ENCODE measurements around the gene REXO5. TPM values are rescaled to one million over a fixed set of nuclear protein-coding genes. Genes with fewer than 3 reads are reported as not detected.

The REXO5 gene
- total and polyA plus RNA-seq, 2 donors (not counting 1 experiment from before 2014, with no cell fraction given), result 0.42 to 1.3 TPM

GRCh38 chr16:20839504-20839903 is 33.2 kb downstream of the REXO5 start:
- CTCF ChIA-PET, result no interaction called here
- WGBS (ENCODE audit: insufficient coverage), result no CpG with 5 or more reads among the region's 2 CpGs

GRCh38 chr16:20844054-20844453 is 37.7 kb downstream of the REXO5 start:
- H3K9me3 ChIP-seq (ENCODE audit: control extremely low read depth in 1 of 3, control insufficient read depth in 2 of 3, insufficient read depth in 1 of 3, low read length in 2 of 3), result no peaks in the 10 kb centered on the region
- Mint-ChIP-seq H3K27me3 (no peaks in the 10 kb centered on the region), H3K27ac (no peak overlapping the region), H3K9me3 (ENCODE audit: insufficient read depth) (no peaks in the 10 kb centered on the region), H3K4me1 (peaks cover 4% of the 10 kb centered on the region), H3K4me3 (no peak overlapping the region)
- no peak overlapping the region for H3K9ac ChIP-seq (ENCODE audit: low read length)
- H2AFZ ChIP-seq (ENCODE audit: insufficient read depth, low read depth, low read length, poor library complexity, severe bottlenecking), result no peak overlapping the region
- POLR2A ChIA-PET, result no interaction called here
- ATAC-seq (ENCODE audit: low read depth) (no peak), DNase-seq (no peak)
- CTCF ChIA-PET, result no interaction called here
- H3K4me3 ChIP-seq (ENCODE audit: control extremely low read depth in 1 of 5, extremely low read depth in 1 of 5, insufficient read depth in 1 of 5, low read depth in 2 of 5, low read length in 4 of 5), result no peak overlapping the region
- no peaks in the 10 kb centered on the region for H3K4me1 ChIP-seq (ENCODE audit: control insufficient read depth in 2 of 2, insufficient read depth in 2 of 2, low read length in 2 of 2)
- TF ChIP-seq, protein P1, sequence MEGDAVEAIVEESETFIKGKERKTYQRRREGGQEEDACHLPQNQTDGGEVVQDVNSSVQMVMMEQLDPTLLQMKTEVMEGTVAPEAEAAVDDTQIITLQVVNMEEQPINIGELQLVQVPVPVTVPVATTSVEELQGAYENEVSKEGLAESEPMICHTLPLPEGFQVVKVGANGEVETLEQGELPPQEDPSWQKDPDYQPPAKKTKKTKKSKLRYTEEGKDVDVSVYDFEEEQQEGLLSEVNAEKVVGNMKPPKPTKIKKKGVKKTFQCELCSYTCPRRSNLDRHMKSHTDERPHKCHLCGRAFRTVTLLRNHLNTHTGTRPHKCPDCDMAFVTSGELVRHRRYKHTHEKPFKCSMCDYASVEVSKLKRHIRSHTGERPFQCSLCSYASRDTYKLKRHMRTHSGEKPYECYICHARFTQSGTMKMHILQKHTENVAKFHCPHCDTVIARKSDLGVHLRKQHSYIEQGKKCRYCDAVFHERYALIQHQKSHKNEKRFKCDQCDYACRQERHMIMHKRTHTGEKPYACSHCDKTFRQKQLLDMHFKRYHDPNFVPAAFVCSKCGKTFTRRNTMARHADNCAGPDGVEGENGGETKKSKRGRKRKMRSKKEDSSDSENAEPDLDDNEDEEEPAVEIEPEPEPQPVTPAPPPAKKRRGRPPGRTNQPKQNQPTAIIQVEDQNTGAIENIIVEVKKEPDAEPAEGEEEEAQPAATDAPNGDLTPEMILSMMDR (IDR thresholded peaks at IDR 0.05), result no peak
- WGBS (ENCODE audit: insufficient coverage), result 38% methylated on average over 2 of the region's 2 CpGs
- intact Hi-C loops (cut with micrococcal nuclease), result no loop called here
- H4K20me1 ChIP-seq (ENCODE audit: control insufficient read depth, insufficient read depth, low read length, poor library complexity, severe bottlenecking), result no peaks in the 10 kb centered on the region
- H3K4me2 ChIP-seq (replicated peaks; ENCODE audit: low read depth, low read length, poor library complexity, severe bottlenecking), result no peak overlapping the region
- H3K27ac ChIP-seq (ENCODE audit: low read length in 2 of 2), result no peak overlapping the region
- H3K27me3 ChIP-seq (replicated peaks in 1 of 4; ENCODE audit: control extremely low read depth in 1 of 4, control insufficient read depth in 3 of 4, insufficient read depth in 4 of 4, low read length in 3 of 4), result no peaks in the 10 kb centered on the region
- no peaks in the 10 kb centered on the region for H3K36me3 ChIP-seq (replicated peaks in 1 of 2; ENCODE audit: control extremely low read depth in 1 of 2, control insufficient read depth in 1 of 2, extremely low read depth in 1 of 2, insufficient read depth in 2 of 2, low read length in 1 of 2)
- no peaks in the 10 kb centered on the region for H3K79me2 ChIP-seq (ENCODE audit: control insufficient read depth, insufficient read depth, low read length)

More at GRCh38 chr16:20839504-20839903, 33.2 kb downstream of the REXO5 start:
- POLR2A ChIA-PET, result no interaction called here
- ATAC-seq (ENCODE audit: low read depth) (no peak), DNase-seq (no peak)
- no peak overlapping the region for H3K4me3 Mint-ChIP-seq
- H4K20me1 ChIP-seq (ENCODE audit: control insufficient read depth, insufficient read depth, low read length, poor library complexity, severe bottlenecking), result no peaks in the 10 kb centered on the region
- no peak overlapping the region for H3K27ac Mint-ChIP-seq
- peaks cover 8 to 9% of the 10 kb centered on the region in 2 donors for H3K4me1 ChIP-seq (ENCODE audit: control insufficient read depth in 2 of 2, insufficient read depth in 2 of 2, low read length in 2 of 2)
- peaks cover under 1 to 3% (median 1%) of the 10 kb centered on the region in 3 donors for H3K9me3 ChIP-seq (ENCODE audit: control extremely low read depth in 1 of 3, control insufficient read depth in 2 of 3, insufficient read depth in 1 of 3, low read length in 2 of 3)
- H3K4me2 ChIP-seq (replicated peaks; ENCODE audit: low read depth, low read length, poor library complexity, severe bottlenecking), result no peak overlapping the region
- no peaks in the 10 kb centered on the region for H3K27me3 ChIP-seq (replicated peaks in 1 of 4; ENCODE audit: control extremely low read depth in 1 of 4, control insufficient read depth in 3 of 4, insufficient read depth in 4 of 4, low read length in 3 of 4)
- no peaks in the 10 kb centered on the region for H3K9me3 Mint-ChIP-seq (ENCODE audit: insufficient read depth)
- no peaks in the 10 kb centered on the region for H3K79me2 ChIP-seq (ENCODE audit: control insufficient read depth, insufficient read depth, low read length)
- intact Hi-C loops (cut with micrococcal nuclease), result no loop called here
- TF ChIP-seq, protein P1 (IDR thresholded peaks at IDR 0.05), result no peak
- no peak for TF ChIP-seq EZH2 (IDR thresholded peaks at IDR 0.05; ENCODE audit: borderline replicate concordance, insufficient read depth, low read depth, low read length, poor library complexity, severe bottlenecking)
- no peaks in the 10 kb centered on the region for H3K27me3 Mint-ChIP-seq
- H3K9ac ChIP-seq (ENCODE audit: low read length), result no peak overlapping the region
- H3K27ac ChIP-seq (ENCODE audit: low read length in 2 of 2), result no peak overlapping the region
- no peak overlapping the region for H2AFZ ChIP-seq (ENCODE audit: insufficient read depth, low read depth, low read length, poor library complexity, severe bottlenecking)
- H3K4me3 ChIP-seq (ENCODE audit: control extremely low read depth in 1 of 5, extremely low read depth in 1 of 5, insufficient read depth in 1 of 5, low read depth in 2 of 5, low read length in 4 of 5), result no peak overlapping the region
- H3K4me1 Mint-ChIP-seq, result peaks cover 15% of the 10 kb centered on the region
- H3K36me3 ChIP-seq (replicated peaks in 1 of 2; ENCODE audit: control extremely low read depth in 1 of 2, control insufficient read depth in 1 of 2, extremely low read depth in 1 of 2, insufficient read depth in 2 of 2, low read length in 1 of 2), result no peaks in the 10 kb centered on the region

All from B cell (primary cell).